Dermis blood vessel endothelial cell (primary cell): ENCODE data around the gene TP53I3. TPM values are rescaled to one million over a fixed set of nuclear protein-coding genes. Genes with fewer than 3 reads are reported as not detected.
"Not testable (repeated sequence)": the region's sequence is repeated elsewhere in the genome, so short reads cannot be mapped to it uniquely, and the experiment has no call there.

Experiments used
- DNase-seq: peaks from one replicate; pipeline ENCODE4 v3.0.0; 2010
- total RNA-seq: library from RNA; depleted of rRNA; stranded (reverse); fragments of >200 nt; gene quantifications from 2 replicates; pipeline ENCODE4 v1.2.3, GENCODE V29; 2014

TP53I3 gene
- total RNA-seq, 1 donor from 2014 or later: 88.3 TPM

GRCh38 chr2:24095171-24095677 is 10.6 kb upstream of the TP53I3 start:
- not testable (repeated sequence) for DNase-seq

GRCh38 chr2:24093270-24093669 is 8.6 kb upstream of the TP53I3 start:
- not testable (repeated sequence) for DNase-seq

GRCh38 chr2:24088821-24089359 is 4.3 kb upstream of the TP53I3 start:
- no peak for DNase-seq

- no peak for DNase-seq
Observed at GRCh38 chr2:24087032-24087431, 2.4 kb upstream of the TP53I3 start.

GRCh38 chr2:24086241-24086640 is 1.6 kb upstream of the TP53I3 start:
- no peak for DNase-seq

GRCh38 chr2:24085200-24085489 is 511 bp upstream of the TP53I3 start:
- no peak for DNase-seq

- peak; percentile 87 for DNase-seq
Observed at GRCh38 chr2:24083567-24084385, 858 bp downstream of the TP53I3 start.

GRCh38 chr2:24082787-24083566 is 1.7 kb downstream of the TP53I3 start:
- DNase-seq: no peak

GRCh38 chr2:24080701-24081100 is 3.9 kb downstream of the TP53I3 start:
- DNase-seq: no peak

- DNase-seq: no peak
Observed at GRCh38 chr2:24077879-24078278, 6.8 kb downstream of the TP53I3 start.

GRCh38 chr2:24077535-24077877 is 7.1 kb downstream of the TP53I3 start:
- DNase-seq: no peak

GRCh38 chr2:24076849-24077534 is 7.6 kb downstream of the TP53I3 start:
- peak; percentile 28 for DNase-seq

- DNase-seq: peak; percentile 98
Observed at GRCh38 chr2:24075915-24076848, 8.5 kb downstream of the TP53I3 start, which contains the start of gene SF3B6. SF3B6 (minus strand) TSS chr2:24076326; CDS start chr2:24076229, 97 bp downstream.

- no peak for DNase-seq
Observed at GRCh38 chr2:24075259-24075658, 9.4 kb downstream of the TP53I3 start.

- DNase-seq: no peak
Observed at GRCh38 chr2:24073816-24074215, 10.8 kb downstream of the TP53I3 start.

- DNase-seq: no peak
Observed at GRCh38 chr2:24072259-24072658, 12.4 kb downstream of the TP53I3 start.

GRCh38 chr2:24065341-24065740 is 19.3 kb downstream of the TP53I3 start:
- DNase-seq: no peak

GRCh38 chr2:24058564-24059271 is 25.9 kb downstream of the TP53I3 start:
- DNase-seq: peak; percentile 44

- no peak for DNase-seq
Observed at GRCh38 chr2:24055750-24056149, 28.9 kb downstream of the TP53I3 start.

GRCh38 chr2:24054366-24055010 is 30.1 kb downstream of the TP53I3 start:
- no peak for DNase-seq

- no peak for DNase-seq
Observed at GRCh38 chr2:24052951-24053350, 31.7 kb downstream of the TP53I3 start.
